Fibroblast of mammary gland (primary cell): Measurements from ENCODE around the gene RPL13.
"Not testable (repeated sequence)": the region's sequence is repeated elsewhere in the genome, so short reads cannot be mapped to it uniquely, and the experiment has no call there.

Experiments
- DNase-seq: peaks from one replicate; pipeline ENCODE4 v3.0.0-alpha.2; 2010; ENCODE audit warnings: low read depth
- H3K4me3 ChIP-seq: 2 replicates; pipeline ENCODE4 v1.5.1; 2011; ENCODE audit warnings: low read depth, mild to moderate bottlenecking, low read length, moderate library complexity; ENCODE audit not compliant: control insufficient read depth
- CTCF ChIP-seq: conservative IDR thresholded peaks from 2 replicates; pipeline ENCODE4 v1.5.1; 2011; ENCODE audit warnings: low read depth, low read length, inconsistent platforms; ENCODE audit not compliant: control insufficient read depth, insufficient read depth

Gene RPL13

GRCh38 chr16:89567656-89568594 is 7.4 kb downstream of the RPL13 start:
- TF ChIP-seq CTCF = no peak
- DNase-seq = no peak
- H3K4me3 ChIP-seq = no peak overlapping the region

GRCh38 chr16:89569506-89570341 is 9.2 kb downstream of the RPL13 start:
- no peak overlapping the region for H3K4me3 ChIP-seq
- DNase-seq = no peak
- TF ChIP-seq CTCF = no peak

GRCh38 chr16:89570342-89570923 is 10.0 kb downstream of the RPL13 start:
- no peak for TF ChIP-seq CTCF
- DNase-seq = no peak
- no peak overlapping the region for H3K4me3 ChIP-seq

- not testable (repeated sequence) for DNase-seq, H3K4me3 ChIP-seq
These were observed 10.6 kb downstream of the RPL13 start for GRCh38 chr16:89570983-89571598.

- no peak for TF ChIP-seq CTCF
- DNase-seq = no peak
- H3K4me3 ChIP-seq = no peak overlapping the region
These were observed 11.2 kb downstream of the RPL13 start for GRCh38 chr16:89571636-89572035.

GRCh38 chr16:89572073-89572484 is 11.6 kb downstream of the RPL13 start:
- no peak for TF ChIP-seq CTCF
- DNase-seq = no peak
- H3K4me3 ChIP-seq = no peak overlapping the region
